GM04504 (cell line): ENCODE measurements around the gene THNSL1.
"Not testable (repeated sequence)": the region's sequence is repeated elsewhere in the genome, so short reads cannot be mapped to it uniquely, and the experiment has no call there.

Experiments used
- DNase-seq: peaks from one replicate; pipeline ENCODE4 v3.0.0-alpha.2; 2012; ENCODE audit warnings: low read depth

The THNSL1 gene

GRCh38 chr10:25016376-25017153 lies at the start of gene THNSL1:
THNSL1 (plus strand) TSS chr10:25016612; CDS start chr10:25023224, 6,612 bp downstream.
- peak; percentile 97 for DNase-seq

GRCh38 chr10:24966962-24967481 lies 49.4 kb upstream of the THNSL1 start:
- DNase-seq: no peak

- no peak for DNase-seq
These were observed 48.1 kb upstream of the THNSL1 start for GRCh38 chr10:24968349-24968748.

GRCh38 chr10:24968951-24969350 lies 47.5 kb upstream of the THNSL1 start:
- not testable (repeated sequence) for DNase-seq

GRCh38 chr10:24969841-24970281 lies 46.6 kb upstream of the THNSL1 start:
- DNase-seq: no peak

GRCh38 chr10:24971374-24971773 lies 45.0 kb upstream of the THNSL1 start:
- no peak for DNase-seq

- no peak for DNase-seq
These were observed 43.2 kb upstream of the THNSL1 start for GRCh38 chr10:24973163-24973562.

- DNase-seq: peak; percentile 77
These were observed 41.4 kb upstream of the THNSL1 start for GRCh38 chr10:24974976-24975375.

GRCh38 chr10:24979685-24980084 lies 36.7 kb upstream of the THNSL1 start:
- no peak for DNase-seq

GRCh38 chr10:24981161-24981710 lies 35.2 kb upstream of the THNSL1 start:
- no peak for DNase-seq

- no peak for DNase-seq
These were observed 33.9 kb upstream of the THNSL1 start for GRCh38 chr10:24982319-24983112.

- DNase-seq: no peak
These were observed 33.3 kb upstream of the THNSL1 start for GRCh38 chr10:24983130-24983529.

- no peak for DNase-seq
These were observed 32.5 kb upstream of the THNSL1 start for GRCh38 chr10:24983946-24984345.

- no peak for DNase-seq
These were observed 31.5 kb upstream of the THNSL1 start for GRCh38 chr10:24984906-24985305.

GRCh38 chr10:24988831-24989640 lies 27.4 kb upstream of the THNSL1 start:
- no peak for DNase-seq

- DNase-seq: peak; percentile 1
These were observed 26.5 kb upstream of the THNSL1 start for GRCh38 chr10:24989867-24990266.

- DNase-seq: no peak
These were observed 25.1 kb upstream of the THNSL1 start for GRCh38 chr10:24991298-24991697.

GRCh38 chr10:24992512-24993133 lies 23.8 kb upstream of the THNSL1 start:
- DNase-seq: no peak

- DNase-seq: no peak
These were observed 23.0 kb upstream of the THNSL1 start for GRCh38 chr10:24993237-24993958.

GRCh38 chr10:24995072-24995471 lies 21.3 kb upstream of the THNSL1 start:
- DNase-seq: no peak

- DNase-seq: no peak
These were observed 18.4 kb upstream of the THNSL1 start for GRCh38 chr10:24998044-24998443.
